Measurements from ENCODE around the gene CLTCL1.

The CLTCL1 gene

DNA sequence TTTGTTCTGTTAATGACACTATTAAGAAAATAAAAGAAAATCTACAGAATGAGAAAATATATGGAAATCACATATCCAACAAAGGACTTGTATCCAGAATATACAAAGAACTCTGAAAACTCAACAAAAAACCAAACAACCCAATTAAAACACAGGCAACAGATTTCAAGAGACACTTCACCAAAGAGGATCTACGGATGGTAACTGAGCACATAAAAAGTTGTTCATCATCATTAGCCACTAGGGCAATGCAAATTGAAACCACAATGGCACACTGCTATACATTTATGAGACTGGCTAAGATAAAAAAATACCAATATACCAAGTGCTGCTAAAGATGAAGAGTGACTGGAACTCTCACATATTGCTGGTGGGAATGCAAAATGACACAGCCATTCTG, 78.5 kb downstream of the CLTCL1 start:
- H3K36me3 ChIP-seq (ENCODE audit: control insufficient read depth, insufficient read depth, low read length) = no peaks in the 10 kb centered on the region
- TF ChIP-seq, protein P1, sequence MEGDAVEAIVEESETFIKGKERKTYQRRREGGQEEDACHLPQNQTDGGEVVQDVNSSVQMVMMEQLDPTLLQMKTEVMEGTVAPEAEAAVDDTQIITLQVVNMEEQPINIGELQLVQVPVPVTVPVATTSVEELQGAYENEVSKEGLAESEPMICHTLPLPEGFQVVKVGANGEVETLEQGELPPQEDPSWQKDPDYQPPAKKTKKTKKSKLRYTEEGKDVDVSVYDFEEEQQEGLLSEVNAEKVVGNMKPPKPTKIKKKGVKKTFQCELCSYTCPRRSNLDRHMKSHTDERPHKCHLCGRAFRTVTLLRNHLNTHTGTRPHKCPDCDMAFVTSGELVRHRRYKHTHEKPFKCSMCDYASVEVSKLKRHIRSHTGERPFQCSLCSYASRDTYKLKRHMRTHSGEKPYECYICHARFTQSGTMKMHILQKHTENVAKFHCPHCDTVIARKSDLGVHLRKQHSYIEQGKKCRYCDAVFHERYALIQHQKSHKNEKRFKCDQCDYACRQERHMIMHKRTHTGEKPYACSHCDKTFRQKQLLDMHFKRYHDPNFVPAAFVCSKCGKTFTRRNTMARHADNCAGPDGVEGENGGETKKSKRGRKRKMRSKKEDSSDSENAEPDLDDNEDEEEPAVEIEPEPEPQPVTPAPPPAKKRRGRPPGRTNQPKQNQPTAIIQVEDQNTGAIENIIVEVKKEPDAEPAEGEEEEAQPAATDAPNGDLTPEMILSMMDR (IDR thresholded peaks at IDR 0.05; ENCODE audit: insufficient read depth, low read length, poor library complexity, severe bottlenecking) = no peak
- no peak for DNase-seq (ENCODE audit: extremely low read depth, insufficient read length)
- no peaks in the 10 kb centered on the region; the same call in 1 of the 2 replicates for H3K27me3 ChIP-seq (replicated peaks; ENCODE audit: control insufficient read depth, insufficient read depth, low read length)
- no peak overlapping the region for H3K4me3 ChIP-seq (replicated peaks; ENCODE audit: low read depth, low read length)

DNA sequence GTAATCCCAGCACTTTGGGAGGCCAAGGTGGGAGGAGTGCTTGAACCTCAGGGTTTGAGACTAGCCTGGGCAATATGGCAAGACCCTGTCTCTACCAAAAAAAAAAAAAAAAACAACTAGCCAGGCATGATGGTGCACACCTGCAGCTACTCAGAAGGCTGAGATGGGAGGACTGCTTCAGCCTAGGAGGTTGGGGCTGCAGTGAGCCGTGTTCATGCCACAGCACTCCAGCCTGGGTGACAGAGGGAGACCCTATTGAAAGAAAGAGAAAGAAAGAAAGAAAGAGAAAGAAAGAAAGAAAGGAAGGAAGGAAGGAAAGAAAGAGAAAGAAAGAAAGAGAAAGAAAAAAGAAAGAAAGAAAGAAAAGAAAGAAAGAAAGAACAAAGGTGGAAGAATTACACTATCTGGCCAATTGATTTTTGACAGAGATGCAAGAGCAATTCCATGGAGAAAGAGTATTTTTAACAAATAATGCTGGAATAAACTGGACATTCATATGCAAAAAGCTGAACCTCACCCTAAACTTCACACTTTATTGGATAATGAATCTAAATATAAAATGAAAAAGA, 79.1 kb downstream of the CLTCL1 start:
- TF ChIP-seq, protein P1 (IDR thresholded peaks at IDR 0.05; ENCODE audit: insufficient read depth, low read length, poor library complexity, severe bottlenecking) = no peak
- Histone ChIP-seq H3K27me3 (replicated peaks; ENCODE audit: control insufficient read depth, insufficient read depth, low read length) (no peaks in the 10 kb centered on the region; the same call in 1 of the 2 replicates), H3K4me3 (replicated peaks; ENCODE audit: low read depth, low read length) (no peak overlapping the region), H3K36me3 (ENCODE audit: control insufficient read depth, insufficient read depth, low read length) (no peaks in the 10 kb centered on the region)
- DNase-seq (ENCODE audit: extremely low read depth, insufficient read length) = no peak

DNA sequence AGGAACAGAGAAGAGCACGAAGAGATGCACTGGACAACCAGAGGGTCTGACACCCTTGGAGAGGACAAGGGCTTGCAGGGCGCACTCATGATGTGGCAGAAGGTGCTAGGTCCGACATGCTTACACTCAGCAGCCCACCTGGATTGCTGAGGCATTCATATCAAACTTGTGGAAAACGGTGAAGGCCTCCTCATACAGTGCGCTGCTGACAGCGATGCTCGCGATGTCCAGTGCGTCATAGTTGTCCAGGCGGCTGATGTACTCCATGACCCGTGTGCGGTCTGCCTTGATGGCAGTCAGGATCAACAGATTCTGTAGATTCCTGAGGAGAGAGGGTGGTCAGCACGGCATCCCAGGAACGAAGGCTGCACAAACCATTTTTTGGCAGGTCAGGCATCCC, 81.3 kb downstream of the CLTCL1 start:
- TF ChIP-seq, protein P1 (IDR thresholded peaks at IDR 0.05; ENCODE audit: insufficient read depth, low read length, poor library complexity, severe bottlenecking) = no peak
- H3K36me3 ChIP-seq (ENCODE audit: control insufficient read depth, insufficient read depth, low read length) = no peaks in the 10 kb centered on the region
- DNase-seq (ENCODE audit: extremely low read depth, insufficient read length) = no peak
- H3K27me3 ChIP-seq (replicated peaks; ENCODE audit: control insufficient read depth, insufficient read depth, low read length) = no peaks in the 10 kb centered on the region; the same call in 1 of the 2 replicates
- H3K4me3 ChIP-seq (replicated peaks; ENCODE audit: low read depth, low read length) = no peak overlapping the region

DNA sequence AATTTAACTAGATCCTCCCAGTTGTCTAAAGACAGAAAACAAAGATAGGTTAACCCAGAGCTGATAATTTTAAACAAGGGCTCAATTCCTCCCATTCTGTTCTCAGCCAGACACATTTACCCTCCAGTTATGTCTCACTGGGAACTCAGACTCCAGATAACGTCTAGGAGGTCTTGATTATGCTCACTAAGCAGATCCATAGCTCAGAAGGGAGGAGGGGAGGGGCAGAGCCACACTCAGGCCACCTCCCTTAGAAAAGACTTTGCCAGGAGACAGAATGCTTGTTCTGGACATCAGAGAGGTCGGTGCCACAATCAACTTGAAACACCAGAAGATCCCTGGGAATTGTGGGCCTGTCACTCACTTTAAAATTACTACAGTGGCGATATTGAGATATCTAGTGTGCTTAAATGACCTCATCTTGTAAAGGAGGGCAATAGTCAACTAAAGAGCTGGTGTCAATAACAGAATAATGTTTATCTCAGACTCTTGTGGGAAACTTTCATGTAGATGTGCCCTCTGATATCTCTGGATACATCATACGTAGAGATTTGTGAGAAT, 83.2 kb downstream of the CLTCL1 start:
- TF ChIP-seq, protein P1 (IDR thresholded peaks at IDR 0.05; ENCODE audit: insufficient read depth, low read length, poor library complexity, severe bottlenecking) = no peak
- Histone ChIP-seq H3K4me3 (replicated peaks; ENCODE audit: low read depth, low read length) (no peak overlapping the region), H3K27me3 (replicated peaks; ENCODE audit: control insufficient read depth, insufficient read depth, low read length) (no peaks in the 10 kb centered on the region; the same call in none of the 2 replicates), H3K36me3 (ENCODE audit: control insufficient read depth, insufficient read depth, low read length) (no peaks in the 10 kb centered on the region)
- DNase-seq (ENCODE audit: extremely low read depth, insufficient read length) = no peak

GRCh38 chr22:19207884-19208283, 83.6 kb downstream of the CLTCL1 start:
- Histone ChIP-seq H3K36me3 (ENCODE audit: control insufficient read depth, insufficient read depth, low read length) (no peaks in the 10 kb centered on the region), H3K4me3 (replicated peaks; ENCODE audit: low read depth, low read length) (no peak overlapping the region), H3K27me3 (replicated peaks; ENCODE audit: control insufficient read depth, insufficient read depth, low read length) (no peaks in the 10 kb centered on the region; the same call in none of the 2 replicates)
- TF ChIP-seq, protein P1 (IDR thresholded peaks at IDR 0.05; ENCODE audit: insufficient read depth, low read length, poor library complexity, severe bottlenecking) = no peak
- DNase-seq (ENCODE audit: extremely low read depth, insufficient read length) = no peak

All from GM06990 (cell line).